HepG2 (cell line): ENCODE results near the gene BTG2. TPM values are rescaled to one million over a fixed set of nuclear protein-coding genes. Genes with fewer than 3 reads are reported as not detected.
A peak's percentile ranks its signal among the peaks of the same experiment; 100 is the strongest.

Source experiments
- ARID5B ChIP-seq: IDR thresholded peaks from 2 replicates; pipeline ENCODE4 v1.4.0; 2020; ENCODE audit warnings: mild to moderate bottlenecking, missing genetic modification reagents
- ATF7 ChIP-seq, 2 experiments: fragments of 450-650 bp in 1 of 2; sonication (generic) in 1 of 2; formaldehyde crosslinking in 1 of 2; IDR thresholded peaks; 2 replicates each; pipeline versions ENCODE4 v1.4.0 to v1.6.1; 2016 to 2020; ENCODE audit warnings: antibody characterized with exemption in 1 of 2, mild to moderate bottlenecking in 1 of 2, missing genetic modification reagents in 1 of 2
- BRD4 ChIP-seq: sonication (generic); formaldehyde crosslinking; IDR thresholded peaks from 2 replicates; pipeline ENCODE4 v1.4.0; 2020; ENCODE audit warnings: missing genetic modification reagents
- FOXP4 ChIP-seq: sonication (generic); formaldehyde crosslinking; IDR thresholded peaks from 2 replicates; pipeline ENCODE4 v1.4.0; 2020; ENCODE audit warnings: missing genetic modification reagents
- HOMEZ ChIP-seq: IDR thresholded peaks from 2 replicates; pipeline ENCODE4 v1.6.1; 2016; ENCODE audit warnings: low read depth
- HOXA3 ChIP-seq: sonication (generic); formaldehyde crosslinking; IDR thresholded peaks from 2 replicates; pipeline ENCODE4 v1.5.0; 2020; ENCODE audit warnings: missing genetic modification reagents
- IKZF5 ChIP-seq: IDR thresholded peaks from 2 replicates; pipeline ENCODE4 v1.6.1; 2018; ENCODE audit warnings: missing genetic modification reagents, mild to moderate bottlenecking, missing compliant biosample characterization
- IRF9 ChIP-seq: sonication (generic); formaldehyde crosslinking; IDR thresholded peaks from 2 replicates; pipeline ENCODE4 v1.8.0; 2022; ENCODE audit warnings: missing genetic modification reagents, mild to moderate bottlenecking, borderline replicate concordance
- KDM2A ChIP-seq: sonication (generic); formaldehyde crosslinking; IDR thresholded peaks from 2 replicates; pipeline ENCODE4 v1.4.0; 2020; ENCODE audit warnings: low read depth, missing genetic modification reagents, borderline replicate concordance
- KDM5B ChIP-seq: sonication (generic); formaldehyde crosslinking; IDR thresholded peaks from 2 replicates; pipeline ENCODE4 v1.4.0; 2020; ENCODE audit warnings: missing genetic modification reagents, mild to moderate bottlenecking, borderline replicate concordance
- MAZ ChIP-seq, 2 experiments: sonication (generic) in 1 of 2; formaldehyde crosslinking in 1 of 2; IDR thresholded peaks; 2 replicates each; pipeline versions ENCODE4 v1.5.0 to v1.6.1; 2012 to 2020; ENCODE audit warnings: low read depth in 2 of 2, mild to moderate bottlenecking in 2 of 2, borderline replicate concordance in 1 of 2, improper control_type of control experiment in 1 of 2, low read length in 1 of 2, missing genetic modification reagents in 1 of 2, moderate library complexity in 1 of 2
- MZF1 ChIP-seq: sonication (generic); formaldehyde crosslinking; IDR thresholded peaks from 2 replicates; pipeline ENCODE4 v1.8.1; 2023; ENCODE audit warnings: mild to moderate bottlenecking, missing genetic modification reagents, borderline replicate concordance
- NFATC3 ChIP-seq: sonication (generic); formaldehyde crosslinking; IDR thresholded peaks from 2 replicates; pipeline ENCODE4 v1.5.1; 2020; ENCODE audit warnings: mild to moderate bottlenecking, missing genetic modification reagents
- NFKBIZ ChIP-seq: IDR thresholded peaks from 2 replicates; pipeline ENCODE4 v1.6.1; 2018; ENCODE audit warnings: missing genetic modification reagents, missing compliant biosample characterization
- NKX3-1 ChIP-seq: sonication (generic); formaldehyde crosslinking; IDR thresholded peaks from 2 replicates; pipeline ENCODE4 v1.5.0; 2020; ENCODE audit warnings: missing genetic modification reagents
- NR2F1 ChIP-seq, 2 experiments: fragments of 450-650 bp in 1 of 2; formaldehyde crosslinking in 1 of 2; IDR thresholded peaks; 2 replicates each; pipeline versions ENCODE4 v1.5.0 to v1.6.1; 2016 to 2020; ENCODE audit warnings: mild to moderate bottlenecking in 1 of 2, missing compliant biosample characterization in 1 of 2, missing genetic modification reagents in 1 of 2, moderate library complexity in 1 of 2
- ZNF773 ChIP-seq: sonication (generic); formaldehyde crosslinking; IDR thresholded peaks from 2 replicates; pipeline ENCODE4 v1.4.0; 2020; ENCODE audit warnings: missing genetic modification reagents, borderline replicate concordance
- polyA plus RNA-seq, 8 experiments: library from polyadenylated mRNA; depleted of rRNA in 3 of 8; stranded (reverse) in 7 of 8; unstranded in 1 of 8; fragments of >200 nt; fragmentation: Illumina TruSeq in 4 of 8; extraction: Trizol in 4 of 8; gene quantifications; 2 replicates each; pipeline versions ENCODE4 v1.2.1 to v1.2.3, GENCODE V29; 2011 to 2016; ENCODE audit warnings: low read depth in 4 of 8, missing spikeins in 1 of 8, mixed read lengths in 1 of 8; ENCODE audit not compliant: insufficient read depth in 1 of 8
- total RNA-seq, 5 experiments: library from RNA; depleted of rRNA; stranded (reverse); fragments of >200 nt; fragmentation: Illumina TruSeq; extraction: Trizol; gene quantifications; 2 replicates each; pipeline ENCODE4 v1.2.3, GENCODE V29; 2016; ENCODE audit warnings: low read depth in 1 of 5

The BTG2 gene
- total and polyA plus RNA-seq, 2 of the 13 experiments (the other 11 are each of a cell fraction or from before 2014, with no cell fraction given): 13.6 to 18.3 TPM

- peak; percentile 55; the same call in 1 of the 2 replicates for TF ChIP-seq HOXA3 (CRISPR knock-in tag)
- no peak; the same call in 1 of the 2 replicates for TF ChIP-seq KDM2A
- TF ChIP-seq NR2F1 (CRISPR knock-in tag; IDR thresholded peaks at IDR 0.05): no peak
- TF ChIP-seq IRF9: no peak
- peak; percentile 20; the same call in 1 of the 2 replicates for TF ChIP-seq FOXP4
- TF ChIP-seq NFATC3 (CRISPR knock-in tag): no peak
- TF ChIP-seq ATF7 (IDR thresholded peaks at IDR 0.05): no peak
- TF ChIP-seq ATF7 (CRISPR knock-in tag; IDR thresholded peaks at IDR 0.05): 0 out of 2 replicates have a peak, but pooled peaks have one; percentile 41
- TF ChIP-seq NFKBIZ (CRISPR knock-in tag): peak; percentile 24; the same call in 1 of the 2 replicates
- TF ChIP-seq HOMEZ (CRISPR knock-in tag): 0 out of 2 replicates have a peak, but pooled peaks have one; percentile 7
- no peak; the same call in 1 of the 2 replicates for TF ChIP-seq IKZF5 (CRISPR knock-in tag)
- TF ChIP-seq ARID5B (CRISPR knock-in tag): peak; percentile 46; the same call in 1 of the 2 replicates
- 0 out of 2 replicates have a peak, but pooled peaks have one; percentile 20 for TF ChIP-seq KDM5B (CRISPR knock-in tag)
- no peak for TF ChIP-seq MZF1
- no peak for TF ChIP-seq NKX3-1 (CRISPR knock-in tag)
- TF ChIP-seq BRD4 (CRISPR knock-in tag): no peak
- no peak for TF ChIP-seq ZNF773 (CRISPR knock-in tag)
- 0 out of 2 replicates have a peak, but pooled peaks have one; percentile 19 for TF ChIP-seq MAZ (IDR thresholded peaks at IDR 0.05; ENCODE audit: borderline replicate concordance, low read depth, low read length)
- TF ChIP-seq MAZ (CRISPR knock-in tag; IDR thresholded peaks at IDR 0.05; ENCODE audit: low read depth): no peak
These were observed 14.8 kb upstream of the BTG2 start (continued) for GRCh38 chr1:203290261-203291089.
